Epidermal melanocyte (primary cell): ENCODE results near the gene MCM3.

ENCODE experiments used
- DNase-seq: peaks from one replicate; pipeline ENCODE4 v3.0.0; 2011; ENCODE audit warnings: low spot score; ENCODE audit not compliant: insufficient read length

MCM3 gene

GRCh38 chr6:52303178-52303577 lies 18.6 kb upstream of the MCM3 start:
- DNase-seq, result no peak

GRCh38 chr6:52301326-52301725 lies 16.8 kb upstream of the MCM3 start:
- no peak for DNase-seq

- DNase-seq, result no peak
Measured at GRCh38 chr6:52300489-52300931, 16.0 kb upstream of the MCM3 start.

GRCh38 chr6:52299653-52300052 lies 15.1 kb upstream of the MCM3 start:
- no peak for DNase-seq

GRCh38 chr6:52297433-52297832 lies 12.9 kb upstream of the MCM3 start:
- DNase-seq, result no peak

- no peak for DNase-seq
Measured at GRCh38 chr6:52293067-52293466, 8.5 kb upstream of the MCM3 start.

- DNase-seq, result no peak
Measured at GRCh38 chr6:52288841-52289240, 4.3 kb upstream of the MCM3 start.

- no peak for DNase-seq
Measured at GRCh38 chr6:52288216-52288615, 3.7 kb upstream of the MCM3 start.

GRCh38 chr6:52286798-52287432 lies 2.4 kb upstream of the MCM3 start:
- peak; percentile 59 for DNase-seq

- DNase-seq, result no peak
Measured at GRCh38 chr6:52285177-52286068, 881 bp upstream of the MCM3 start.

GRCh38 chr6:52284131-52284459 lies 447 bp downstream of the MCM3 start:
- DNase-seq, result no peak

GRCh38 chr6:52283111-52283510 lies 1.4 kb downstream of the MCM3 start:
- DNase-seq, result no peak

GRCh38 chr6:52276130-52276529 lies 8.4 kb downstream of the MCM3 start:
- DNase-seq, result no peak

GRCh38 chr6:52271852-52272460 lies 12.6 kb downstream of the MCM3 start:
- DNase-seq, result no peak

GRCh38 chr6:52263709-52264540 lies 20.6 kb downstream of the MCM3 start:
- DNase-seq, result no peak

GRCh38 chr6:52262620-52263344 lies 21.8 kb downstream of the MCM3 start:
- no peak for DNase-seq

GRCh38 chr6:52261229-52261628 lies 23.3 kb downstream of the MCM3 start:
- no peak for DNase-seq

- no peak for DNase-seq
Measured at GRCh38 chr6:52260634-52261033, 23.9 kb downstream of the MCM3 start.

- DNase-seq, result no peak
Measured at GRCh38 chr6:52255434-52255833, 29.1 kb downstream of the MCM3 start.

GRCh38 chr6:52254731-52255378 lies 29.7 kb downstream of the MCM3 start:
- no peak for DNase-seq
